ENCODE measurements around the gene FAM9B.

The FAM9B gene

GRCh38 chrX:9062641-9063040 lies 28.7 kb upstream of the FAM9B start:
- FAIRE-seq: no peak
- DNase-seq (ENCODE audit: insufficient read length, low spot score): no peak
- TF ChIP-seq CTCF (IDR thresholded peaks at IDR 0.05; ENCODE audit: insufficient read depth, missing control alignments): no peak

- no peak for TF ChIP-seq CTCF (IDR thresholded peaks at IDR 0.05; ENCODE audit: insufficient read depth, missing control alignments)
- DNase-seq (ENCODE audit: insufficient read length, low spot score) (no peak), FAIRE-seq (no peak)
These were observed 21.4 kb upstream of the FAM9B start for GRCh38 chrX:9055354-9055753.

- no peak for DNase-seq (ENCODE audit: insufficient read length, low spot score)
- FAIRE-seq: no peak
- TF ChIP-seq CTCF (IDR thresholded peaks at IDR 0.05; ENCODE audit: insufficient read depth, missing control alignments): no peak
These were observed 18.2 kb upstream of the FAM9B start for GRCh38 chrX:9052081-9052480.

- no peak for DNase-seq (ENCODE audit: insufficient read length, low spot score)
- no peak for FAIRE-seq
- no peak for TF ChIP-seq CTCF (IDR thresholded peaks at IDR 0.05; ENCODE audit: insufficient read depth, missing control alignments)
These were observed 16.4 kb upstream of the FAM9B start for GRCh38 chrX:9050331-9050730.

- TF ChIP-seq CTCF (IDR thresholded peaks at IDR 0.05; ENCODE audit: insufficient read depth, missing control alignments): no peak
- DNase-seq (ENCODE audit: insufficient read length, low spot score) (no peak), FAIRE-seq (no peak)
These were observed 14.9 kb upstream of the FAM9B start for GRCh38 chrX:9048801-9049200.

- FAIRE-seq: no peak
- no peak for DNase-seq (ENCODE audit: insufficient read length, low spot score)
- TF ChIP-seq CTCF (IDR thresholded peaks at IDR 0.05; ENCODE audit: insufficient read depth, missing control alignments): no peak
These were observed 4.3 kb upstream of the FAM9B start for GRCh38 chrX:9038244-9038643.

GRCh38 chrX:9037296-9037695 lies 3.4 kb upstream of the FAM9B start:
- no peak for TF ChIP-seq CTCF (IDR thresholded peaks at IDR 0.05; ENCODE audit: insufficient read depth, missing control alignments)
- DNase-seq (ENCODE audit: insufficient read length, low spot score) (no peak), FAIRE-seq (no peak)
